ENCODE measurements around the gene NAXD.
"Not testable (repeated sequence)": the region's sequence is repeated elsewhere in the genome, so short reads cannot be mapped to it uniquely, and the experiment has no call there.

The NAXD gene

GRCh38 chr13:110665491-110666254, 50.3 kb downstream of the NAXD start:
- DNase-seq: no peak

GRCh38 chr13:110666255-110666533, 50.8 kb downstream of the NAXD start:
- DNase-seq: no peak

GRCh38 chr13:110669036-110669435, 53.7 kb downstream of the NAXD start:
- no peak for DNase-seq

- DNase-seq: not testable (repeated sequence)
These were observed 54.5 kb downstream of the NAXD start for GRCh38 chr13:110669814-110670213.

GRCh38 chr13:110676595-110677587, 61.5 kb downstream of the NAXD start:
- DNase-seq: no peak

- DNase-seq: no peak
These were observed 62.6 kb downstream of the NAXD start for GRCh38 chr13:110677731-110678545.

GRCh38 chr13:110680852-110681251, 65.5 kb downstream of the NAXD start:
- DNase-seq: no peak

GRCh38 chr13:110681868-110682550, 66.7 kb downstream of the NAXD start:
- no peak for DNase-seq

- DNase-seq: no peak
These were observed 67.4 kb downstream of the NAXD start for GRCh38 chr13:110682746-110683145.

GRCh38 chr13:110683203-110683883, 68.0 kb downstream of the NAXD start:
- DNase-seq: no peak

GRCh38 chr13:110683921-110684320, 68.6 kb downstream of the NAXD start:
- no peak for DNase-seq

- DNase-seq: no peak
These were observed 69.2 kb downstream of the NAXD start for GRCh38 chr13:110684388-110685056.

GRCh38 chr13:110685305-110686020, 70.1 kb downstream of the NAXD start:
- DNase-seq: no peak

GRCh38 chr13:110687736-110688135, 72.4 kb downstream of the NAXD start:
- DNase-seq: no peak

- DNase-seq: no peak
These were observed 73.7 kb downstream of the NAXD start for GRCh38 chr13:110689041-110689440.

Data from fibroblast of upper back skin (primary cell).